Activated CD8-positive, alpha-beta T cell treated with anti-CD3 and anti-CD28 coated beads, Interleukin-2, amount 10 ng/mL, durations not matched to agents 7 days and 5 days (primary cell): ENCODE results near the gene COX8C. TPM values are rescaled to one million over a fixed set of nuclear protein-coding genes. Genes with fewer than 3 reads are reported as not detected.

Source experiments
- ATAC-seq: fragments of 150-1000 bp; cut with Tn5 transposase; one replicate; pipeline ENCODE4 v1.10.0; 2021; ENCODE audit warnings: moderate library complexity
- CTCF ChIA-PET: fragments of 350-600 bp; sonication (Branson Sonifier 250); formaldehyde crosslinking; loops from one replicate; lab custom pipeline; 2021; ENCODE audit warnings: antibody characterized with exemption; lab: Charles Lee
- POLR2A ChIA-PET: fragments of 350-600 bp; sonication (Branson Sonifier 250); formaldehyde crosslinking; loops from one replicate; lab custom pipeline; 2021; ENCODE audit warnings: antibody characterized with exemption; lab: Charles Lee
- DNase-seq: peaks from one replicate; pipeline ENCODE4 v3.0.0-alpha.2; 2020
- H3K27ac Mint-ChIP-seq: one replicate; pipeline ENCODE4 v1.8.0; 2021; ENCODE audit warnings: mild to moderate bottlenecking, mixed read lengths
- H3K27me3 Mint-ChIP-seq: one replicate; pipeline ENCODE4 v1.8.0; 2021; ENCODE audit warnings: low read depth, mixed read lengths
- H3K36me3 Mint-ChIP-seq: one replicate; pipeline ENCODE4 v1.8.0; 2021; ENCODE audit warnings: low read depth, mixed read lengths
- H3K4me1 Mint-ChIP-seq: one replicate; pipeline ENCODE4 v1.8.0; 2021; ENCODE audit warnings: low read depth, mixed read lengths
- H3K4me3 Mint-ChIP-seq: one replicate; pipeline ENCODE4 v1.8.0; 2021; ENCODE audit warnings: mild to moderate bottlenecking, mixed read lengths
- H3K9me3 Mint-ChIP-seq: one replicate; pipeline ENCODE4 v1.8.0; 2022; ENCODE audit warnings: mixed read lengths; ENCODE audit not compliant: insufficient read depth
- total RNA-seq, 2 experiments: library from RNA; stranded (reverse); gene quantifications; one replicate each; pipeline ENCODE4 v1.2.3, GENCODE V29; 2021

The COX8C gene
- total RNA-seq, 2 experiments from 2014 or later = not detected

DNA sequence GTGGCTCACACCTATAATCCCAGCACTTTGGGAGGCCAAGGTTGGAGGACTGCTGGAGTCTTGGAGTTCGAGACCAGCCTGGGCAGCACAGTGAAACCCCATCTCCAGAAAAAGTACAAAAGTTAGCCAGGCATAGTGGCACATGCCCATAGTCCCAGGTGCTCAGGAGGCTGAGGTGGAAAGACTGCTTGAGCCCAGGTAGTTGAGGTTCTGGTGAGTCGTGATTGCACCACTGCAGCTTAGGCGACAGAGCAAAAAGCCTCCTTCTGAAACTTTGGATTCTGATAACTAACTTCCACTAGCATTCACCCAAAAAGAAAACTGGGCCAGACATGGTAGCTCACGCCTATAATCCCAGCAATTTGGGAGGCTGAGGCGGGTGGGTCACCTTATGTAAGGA, 20.8 kb upstream of the COX8C start:
- CTCF ChIA-PET = no interaction called here
- ATAC-seq (no peak), DNase-seq (no peak)
- Mint-ChIP-seq H3K27ac (no peak overlapping the region), H3K4me1 (peaks cover 21% of the 10 kb centered on the region), H3K27me3 (no peaks in the 10 kb centered on the region), H3K4me3 (no peak overlapping the region), H3K36me3 (peaks cover 12% of the 10 kb centered on the region), H3K9me3 (no peaks in the 10 kb centered on the region)
- POLR2A ChIA-PET = no interaction called here

DNA sequence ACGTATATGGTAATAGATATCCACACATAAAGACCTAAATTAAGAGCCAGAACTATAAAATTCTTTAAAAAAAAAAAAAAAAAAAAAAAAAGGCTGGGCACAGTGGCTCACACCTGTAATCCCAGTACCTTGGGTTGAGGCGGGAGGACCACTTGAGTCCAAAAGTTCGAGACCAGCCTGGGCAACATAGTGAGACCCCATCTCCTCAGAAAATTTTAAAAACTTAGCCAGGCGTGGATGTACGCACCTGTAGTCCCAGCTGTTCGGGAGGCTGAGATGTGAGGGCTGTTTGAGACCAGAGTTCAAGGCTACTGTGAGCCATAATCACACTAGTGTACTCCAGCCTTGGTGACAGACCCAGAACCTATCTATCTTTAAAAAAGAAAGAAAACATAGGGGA, 18.4 kb upstream of the COX8C start:
- Mint-ChIP-seq H3K27me3 (no peaks in the 10 kb centered on the region), H3K27ac (no peak overlapping the region), H3K4me1 (peaks cover 29% of the 10 kb centered on the region), H3K4me3 (no peak overlapping the region), H3K36me3 (peaks cover 9% of the 10 kb centered on the region), H3K9me3 (no peaks in the 10 kb centered on the region)
- ChIA-PET POLR2A (no interaction called here), CTCF (no interaction called here)
- DNase-seq = no peak
- ATAC-seq = no peak

DNA sequence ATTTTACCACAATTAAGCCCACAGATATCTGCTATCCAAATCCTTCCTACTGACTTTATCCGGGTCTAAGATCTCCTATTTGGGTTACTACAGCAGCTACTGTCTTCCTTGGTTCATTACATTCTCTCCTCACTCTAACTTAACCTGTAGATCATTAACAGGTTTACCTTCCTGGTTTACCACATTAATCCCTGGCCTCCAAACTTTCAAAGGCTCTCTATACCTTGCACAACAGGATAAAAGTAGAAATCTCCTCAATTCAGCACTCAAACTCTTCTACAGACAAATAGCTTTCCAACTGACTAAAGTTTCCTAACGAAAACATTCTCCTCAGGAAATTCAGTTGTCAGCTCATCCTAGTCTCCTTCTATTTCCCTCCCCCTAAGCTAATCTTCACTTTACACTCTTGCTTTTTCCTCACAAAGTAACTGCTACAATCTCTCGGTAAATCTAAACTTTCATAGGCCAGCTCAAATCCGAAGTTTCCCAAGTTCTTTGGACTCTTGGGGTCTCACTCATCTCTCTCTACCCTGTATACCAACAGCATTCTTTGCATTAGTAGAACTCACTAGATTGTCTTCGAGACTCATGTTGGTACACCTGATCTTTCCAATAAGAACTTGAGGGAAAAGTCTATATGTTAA, 16.9 kb upstream of the COX8C start:
- POLR2A ChIA-PET = interaction anchor here (0.6 kb wide), 1 partner anchor 567 kb away, joined by 3 read pairs; no protein-coding TSS in a partner anchor
- Mint-ChIP-seq H3K27ac (no peak overlapping the region), H3K27me3 (no peaks in the 10 kb centered on the region), H3K9me3 (no peaks in the 10 kb centered on the region), H3K4me1 (peaks cover 36% of the 10 kb centered on the region), H3K36me3 (peaks cover 5% of the 10 kb centered on the region), H3K4me3 (no peak overlapping the region)
- DNase-seq (no peak), ATAC-seq (no peak)
- CTCF ChIA-PET = no interaction called here

DNA sequence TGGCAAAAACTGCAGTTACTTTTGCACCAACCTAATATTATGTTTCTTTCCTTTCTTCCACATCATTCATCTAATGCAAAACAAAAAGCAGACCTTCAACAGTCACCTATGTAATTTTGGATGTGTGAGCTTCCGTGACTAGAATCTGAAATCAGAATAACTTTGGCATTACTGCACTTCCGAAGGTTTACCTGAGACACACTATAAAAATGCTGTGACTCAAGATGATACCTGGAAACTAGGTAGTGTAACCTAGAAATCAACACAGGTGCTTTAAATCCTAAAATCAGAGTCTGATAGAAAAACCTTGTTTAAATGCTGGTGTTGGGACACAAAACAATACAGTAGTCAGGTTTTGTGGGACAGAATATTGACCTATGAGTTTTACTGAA, 16.4 kb upstream of the COX8C start:
- Mint-ChIP-seq H3K36me3 (peaks cover 5% of the 10 kb centered on the region), H3K4me1 (peaks cover 36% of the 10 kb centered on the region), H3K27me3 (no peaks in the 10 kb centered on the region), H3K4me3 (peak overlapping the region; percentile 78), H3K9me3 (no peaks in the 10 kb centered on the region), H3K27ac (no peak overlapping the region)
- POLR2A ChIA-PET = interaction anchor here (0.6 kb wide), 1 partner anchor 567 kb away, joined by 3 read pairs; no protein-coding TSS in a partner anchor
- DNase-seq (no peak), ATAC-seq (no peak)
- CTCF ChIA-PET = no interaction called here

DNA sequence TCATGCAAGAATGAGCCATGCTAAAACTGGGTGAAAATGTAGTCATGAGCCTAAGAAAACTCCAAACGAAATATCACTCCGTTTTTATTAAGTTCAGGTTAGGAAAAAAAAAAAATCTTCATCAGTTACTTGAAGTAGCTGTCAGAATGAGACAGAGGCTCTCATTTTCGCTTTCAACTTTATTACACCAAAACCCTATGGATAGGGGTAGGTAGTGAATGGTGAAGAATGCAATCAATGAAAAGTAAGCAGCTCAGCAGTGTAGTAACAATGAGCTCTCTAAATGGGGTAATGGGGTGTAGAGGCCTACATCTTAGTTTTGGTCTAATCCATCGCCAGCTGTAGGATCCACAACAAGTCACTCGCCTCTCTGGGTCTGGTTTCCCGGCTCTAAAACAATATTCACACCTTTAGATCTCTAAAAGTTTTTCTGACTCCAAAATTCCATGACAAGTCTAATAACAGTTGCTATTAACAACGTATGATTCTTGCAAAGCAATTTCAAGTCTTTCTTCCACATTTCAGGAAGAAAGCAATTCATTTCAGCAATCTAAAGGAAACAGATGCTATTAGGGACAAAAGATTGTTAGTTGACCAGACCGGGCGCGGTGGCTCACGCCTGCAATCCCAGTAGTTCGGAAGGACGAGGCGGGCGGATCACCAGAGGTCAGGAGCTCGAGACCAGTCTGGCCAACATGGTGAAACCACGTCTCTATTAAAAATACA, 15.8 kb upstream of the COX8C start:
- ATAC-seq = no peak
- H3K27me3 Mint-ChIP-seq = no peaks in the 10 kb centered on the region
- POLR2A ChIA-PET = no interaction called here
- no peaks in the 10 kb centered on the region for H3K9me3 Mint-ChIP-seq
- CTCF ChIA-PET = interaction anchor here (1.2 kb wide), 1 partner anchor 9 kb away, joined by 5 read pairs; no protein-coding TSS in a partner anchor
- peak overlapping the region; percentile 4 for H3K27ac Mint-ChIP-seq
- peaks cover 36% of the 10 kb centered on the region for H3K4me1 Mint-ChIP-seq
- peaks cover 5% of the 10 kb centered on the region for H3K36me3 Mint-ChIP-seq
- no peak for DNase-seq
- peak overlapping the region; percentile 78 for H3K4me3 Mint-ChIP-seq

DNA sequence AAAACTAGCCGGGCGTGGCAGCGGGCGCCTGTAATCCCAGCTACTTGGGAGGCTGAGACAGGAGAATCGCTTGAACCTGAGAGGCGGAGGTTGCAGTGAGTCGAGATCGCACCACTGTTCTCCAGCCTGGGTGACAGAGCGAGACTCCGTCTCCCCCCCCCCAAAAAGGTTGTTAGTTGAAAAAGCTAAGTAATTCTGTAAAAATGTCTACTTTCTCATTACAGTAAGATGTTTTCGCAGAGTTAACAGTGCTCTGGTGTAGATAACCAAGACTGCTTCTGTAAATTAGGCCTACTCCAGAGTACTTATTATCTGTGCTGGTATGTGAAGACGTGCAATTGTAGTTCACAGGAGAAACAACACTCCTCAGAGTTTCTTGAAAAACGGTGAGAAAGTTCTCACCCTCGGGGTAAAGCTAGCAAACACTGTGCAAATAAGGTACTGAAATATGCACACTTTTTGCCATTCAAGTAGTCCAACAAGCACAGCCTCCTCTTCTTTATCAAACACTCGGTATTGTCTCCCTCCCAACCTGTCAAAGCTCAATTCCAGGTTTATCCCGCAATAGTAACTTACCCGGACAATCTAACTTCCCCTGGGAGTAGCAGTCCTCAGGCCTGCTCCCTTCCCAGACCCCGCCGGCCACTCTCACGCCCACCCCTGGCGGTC, 15.1 kb upstream of the COX8C start:
- H3K4me1 Mint-ChIP-seq = peaks cover 36% of the 10 kb centered on the region
- DNase-seq (no peak), ATAC-seq (no peak)
- H3K27me3 Mint-ChIP-seq = no peaks in the 10 kb centered on the region
- H3K27ac Mint-ChIP-seq = peak overlapping the region; percentile 83
- peak overlapping the region; percentile 78 for H3K4me3 Mint-ChIP-seq
- no peaks in the 10 kb centered on the region for H3K9me3 Mint-ChIP-seq
- POLR2A ChIA-PET = no interaction called here
- CTCF ChIA-PET = interaction anchor here (1.2 kb wide), 1 partner anchor 10 kb away, joined by 5 read pairs; no protein-coding TSS in a partner anchor
- peaks cover 5% of the 10 kb centered on the region for H3K36me3 Mint-ChIP-seq

DNA sequence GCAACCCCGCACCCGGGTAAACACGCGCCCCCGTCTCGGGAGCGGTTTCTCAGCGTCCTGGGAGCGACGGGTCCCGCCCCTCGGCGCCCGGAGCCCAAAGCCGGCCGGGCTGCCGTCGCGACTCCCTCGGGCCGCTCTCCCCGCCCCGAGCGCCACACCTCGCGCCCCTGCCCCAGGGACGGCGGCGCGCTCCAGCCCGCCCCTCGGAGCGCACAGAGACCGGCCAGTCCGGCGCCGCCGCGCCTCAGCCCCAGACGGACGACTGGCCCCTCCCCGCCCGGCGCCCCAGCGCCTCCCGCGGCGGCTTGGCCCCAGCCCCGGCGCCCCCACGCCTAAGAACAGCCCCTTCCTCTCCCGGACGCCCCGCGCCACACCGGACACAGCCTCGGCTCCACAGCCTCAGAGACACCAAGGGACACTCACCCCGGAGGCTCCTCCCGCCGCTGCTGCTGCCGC, 14.6 kb upstream of the COX8C start:
- POLR2A ChIA-PET = no interaction called here
- no peaks in the 10 kb centered on the region for H3K9me3 Mint-ChIP-seq
- H3K27ac Mint-ChIP-seq = peak overlapping the region; percentile 92
- DNase-seq (no peak), ATAC-seq (peak; percentile 63)
- H3K27me3 Mint-ChIP-seq = no peaks in the 10 kb centered on the region
- peaks cover 5% of the 10 kb centered on the region for H3K36me3 Mint-ChIP-seq
- H3K4me3 Mint-ChIP-seq = peak overlapping the region; percentile 83
- CTCF ChIA-PET = interaction anchor here (1.2 kb wide), 1 partner anchor 11 kb away, joined by 5 read pairs; no protein-coding TSS in a partner anchor
- peaks cover 36% of the 10 kb centered on the region for H3K4me1 Mint-ChIP-seq

DNA sequence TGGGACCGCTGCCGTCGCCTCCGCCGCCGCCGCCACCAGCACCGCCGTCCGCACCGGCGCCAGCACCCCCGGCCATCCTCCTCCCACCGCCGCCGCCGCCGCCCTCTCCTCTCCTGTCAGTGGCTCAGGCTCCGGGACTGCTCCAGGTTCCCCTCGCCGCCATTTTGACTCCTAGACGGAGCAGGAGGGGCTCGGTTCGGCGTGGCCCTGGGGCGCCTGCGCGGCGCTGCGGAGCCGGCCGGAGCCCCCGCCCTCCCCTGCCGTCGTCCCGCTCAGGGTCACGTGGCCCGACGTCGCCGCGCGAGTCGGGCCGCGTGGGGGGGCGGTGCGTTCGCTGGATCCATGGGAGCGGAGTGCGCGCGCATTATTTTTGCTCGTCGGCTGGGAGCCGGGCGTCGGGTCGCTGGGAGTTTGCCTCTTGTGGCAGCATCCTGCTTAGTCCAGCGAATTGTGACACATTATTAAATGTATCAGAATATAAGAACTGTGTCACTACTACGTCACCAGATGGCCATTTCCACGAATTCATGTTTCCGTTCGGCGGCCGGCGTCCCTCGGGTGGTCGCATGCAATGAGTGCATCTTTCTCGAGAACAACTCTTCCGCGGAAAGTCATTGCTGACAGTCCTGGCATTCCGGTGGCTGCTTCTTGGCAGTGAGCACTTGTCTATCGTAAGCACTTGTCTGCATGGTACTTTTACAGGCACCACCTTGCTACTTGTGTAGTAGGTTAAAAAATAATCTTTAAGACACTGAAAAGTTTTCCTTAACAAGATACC, 13.9 kb upstream of the COX8C start, which contains the start of gene BTBD7:
Gene BTBD7 (minus strand): TSS at position 184 of the 778 bp plus-strand sequence. CDS start 36,985 bp downstream, outside the sequence.
- peak within 1 kb of the TSS; percentile 92 for H3K27ac Mint-ChIP-seq
- ATAC-seq (peak; percentile 95), DNase-seq (peak; percentile 96)
- H3K9me3 Mint-ChIP-seq = no peaks in the 10 kb centered on the region
- ChIA-PET CTCF (no interaction called here), POLR2A (no interaction called here)
- H3K36me3 Mint-ChIP-seq = peaks cover 3% of the 10 kb centered on the region
- peaks cover 36% of the 10 kb centered on the region for H3K4me1 Mint-ChIP-seq
- no peaks in the 10 kb centered on the region for H3K27me3 Mint-ChIP-seq
- peak within 1 kb of the TSS; percentile 83 for H3K4me3 Mint-ChIP-seq

DNA sequence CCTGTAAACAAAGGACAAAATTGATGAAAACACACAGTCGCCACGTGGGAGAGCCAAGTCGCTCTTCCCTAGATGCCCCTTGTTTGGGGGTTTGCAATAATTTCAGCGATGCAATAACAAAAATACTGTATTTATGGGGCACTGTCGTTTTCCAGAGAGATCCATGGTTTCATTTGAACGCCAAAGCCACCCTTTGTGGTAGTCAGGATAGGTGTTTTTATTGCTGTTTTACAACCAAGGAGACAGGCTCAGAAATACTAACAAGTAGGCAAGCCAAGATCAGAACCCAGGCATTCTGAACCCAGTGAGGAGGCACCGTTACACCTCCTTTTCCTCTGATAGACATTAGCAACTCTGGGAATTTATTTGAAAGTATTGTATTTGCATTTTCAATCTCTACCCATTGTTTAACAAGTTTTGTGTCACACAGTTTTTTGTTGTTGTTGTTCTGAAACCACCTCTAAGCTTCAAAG, 13.3 kb upstream of the COX8C start:
- Mint-ChIP-seq H3K9me3 (no peaks in the 10 kb centered on the region), H3K27ac (peak overlapping the region; percentile 92), H3K36me3 (no peaks in the 10 kb centered on the region), H3K27me3 (no peaks in the 10 kb centered on the region), H3K4me1 (peaks cover 33% of the 10 kb centered on the region), H3K4me3 (peak overlapping the region; percentile 83)
- DNase-seq (peak; percentile 22), ATAC-seq (no peak)
- CTCF ChIA-PET = interaction anchor here (0.6 kb wide), 1 partner anchor 29 kb away, joined by 3 read pairs; no protein-coding TSS in a partner anchor
- POLR2A ChIA-PET = no interaction called here

DNA sequence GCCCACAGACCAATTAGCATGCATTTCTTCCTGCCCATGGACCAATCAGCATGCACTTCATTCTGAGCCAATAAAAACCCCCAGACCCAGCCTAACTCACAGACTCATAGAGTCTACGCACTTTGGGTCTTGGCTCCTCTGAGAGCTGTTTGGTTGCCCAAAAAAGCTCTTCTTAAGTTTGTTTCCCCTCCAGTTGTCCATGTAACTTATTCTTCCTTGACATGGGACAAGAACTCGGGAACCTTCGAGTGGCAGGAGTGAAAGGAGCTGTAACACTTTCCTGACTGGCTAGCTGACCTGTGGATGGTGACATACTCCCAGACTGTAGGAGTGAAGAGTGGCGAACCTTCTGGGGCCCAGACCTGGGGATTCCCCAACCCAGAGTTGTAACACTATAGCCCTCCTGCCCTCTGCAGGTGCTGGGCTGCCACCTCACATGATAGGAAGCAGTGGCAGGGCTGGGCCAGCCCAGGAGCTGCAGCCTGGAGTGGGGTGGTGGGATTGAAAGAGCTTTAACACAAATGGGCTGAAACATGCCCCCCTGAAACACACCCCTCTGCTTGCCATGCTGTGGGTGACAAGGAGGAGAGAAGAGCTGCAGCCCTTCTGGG, 9.7 kb upstream of the COX8C start:
- DNase-seq = no peak
- peaks cover 8% of the 10 kb centered on the region for H3K4me1 Mint-ChIP-seq
- no peak for ATAC-seq
- CTCF ChIA-PET = interaction anchor here (1.0 kb wide), 1 partner anchor 20 kb away, joined by 3 read pairs; no protein-coding TSS in a partner anchor
- no peaks in the 10 kb centered on the region for H3K27me3 Mint-ChIP-seq
- no peak overlapping the region for H3K4me3 Mint-ChIP-seq
- peaks cover 2% of the 10 kb centered on the region for H3K9me3 Mint-ChIP-seq
- no peak overlapping the region for H3K27ac Mint-ChIP-seq
- peaks cover 2% of the 10 kb centered on the region for H3K36me3 Mint-ChIP-seq
- POLR2A ChIA-PET = no interaction called here
